Neural cell (in vitro differentiated cells): ENCODE results near the gene NHS.

Experiments
- CTCF ChIP-seq: fragments of 450-650 bp; IDR thresholded peaks from 2 replicates; pipeline ENCODE4 v1.5.1; 2014; ENCODE audit warnings: antibody characterized with exemption, mild to moderate bottlenecking, moderate library complexity; ENCODE audit not compliant: poor library complexity, severe bottlenecking
- SMC3 ChIP-seq: fragments of 450-650 bp; conservative IDR thresholded peaks from 2 replicates; pipeline ENCODE4 v1.6.1; 2014; ENCODE audit warnings: antibody characterized with exemption, mild to moderate bottlenecking, moderate library complexity; ENCODE audit not compliant: poor library complexity
- TAF1 ChIP-seq: IDR thresholded peaks from 2 replicates; pipeline ENCODE4 v1.6.1; 2012; ENCODE audit warnings: low read depth

DNA sequence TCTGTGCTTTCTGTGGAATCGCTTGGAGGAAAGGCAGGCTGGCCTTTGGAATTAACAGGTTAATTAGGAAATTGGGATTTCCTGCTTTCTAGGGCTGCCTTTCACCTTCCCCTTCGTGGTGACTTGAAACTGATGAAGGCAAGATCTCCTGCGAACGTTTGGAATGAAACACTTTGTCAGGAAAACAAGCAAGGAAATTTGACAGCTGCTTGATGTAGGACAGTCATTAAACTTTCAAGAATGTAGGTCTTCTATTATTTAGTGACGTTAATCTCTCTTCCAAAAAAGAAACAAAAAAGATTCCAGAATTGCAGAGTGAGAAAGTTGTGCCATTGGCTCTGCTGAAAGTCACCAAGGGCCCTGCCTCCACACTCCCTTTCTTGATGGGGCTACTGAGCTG lies 206.6 kb downstream of the NHS start:
- TF ChIP-seq TAF1 (no peak), CTCF (no peak), SMC3 (no peak)
